Right atrium auricular region (tissue), 2 donors: ENCODE measurements around the gene GNG3. TPM values are rescaled to one million over a fixed set of nuclear protein-coding genes. Genes with fewer than 3 reads are reported as not detected.

Experiments used
- DNase-seq: peaks from one replicate; pipeline ENCODE4 v3.0.0-alpha.2; 2019; ENCODE audit warnings: low spot score
- H3K27ac ChIP-seq, 2 donors: fragments of 200-600 bp; sonication (generic); 1 replicate in 1 of 2; 2 replicates in 1 of 2; pipeline ENCODE4 v1.5.1; 2016 to 2019
- H3K27me3 ChIP-seq, 2 donors: fragments of 200-600 bp; sonication (generic); one replicate each; pipeline versions ENCODE4 v1.5.1 to v1.6.0; 2017 to 2019
- H3K36me3 ChIP-seq: fragments of 200-600 bp; sonication (generic); one replicate; pipeline ENCODE4 v1.5.1; 2016
- H3K4me1 ChIP-seq, 2 donors: fragments of 200-600 bp; sonication (generic); one replicate each; pipeline versions ENCODE4 v1.5.1 to v1.6.0; 2017 to 2019
- H3K4me3 ChIP-seq, 2 donors: fragments of 200-600 bp; sonication (generic); 1 replicate in 1 of 2; 2 replicates in 1 of 2; pipeline ENCODE4 v1.5.1; 2017 to 2019; ENCODE audit warnings: mild to moderate bottlenecking in 1 of 2, moderate library complexity in 1 of 2
- H3K9me3 ChIP-seq, 2 donors: fragments of 200-600 bp; sonication (generic); one replicate each; pipeline ENCODE4 v1.5.1; 2019
- total RNA-seq, 2 donors: library from RNA; depleted of rRNA; stranded (reverse); fragments of >200 nt; gene quantifications; one replicate each; pipeline ENCODE4 v1.1.0, GENCODE V29; 2016
- TF ChIP-seq, protein P1 (sequence below), 2 donors: fragments of 200-600 bp; sonication (generic); IDR thresholded peaks; one replicate each; pipeline ENCODE4 v1.5.1; 2019; ENCODE audit warnings: antibody characterized with exemption in 2 of 2

The GNG3 gene
- total RNA-seq, 2 donors from 2014 or later: not detected

DNA sequence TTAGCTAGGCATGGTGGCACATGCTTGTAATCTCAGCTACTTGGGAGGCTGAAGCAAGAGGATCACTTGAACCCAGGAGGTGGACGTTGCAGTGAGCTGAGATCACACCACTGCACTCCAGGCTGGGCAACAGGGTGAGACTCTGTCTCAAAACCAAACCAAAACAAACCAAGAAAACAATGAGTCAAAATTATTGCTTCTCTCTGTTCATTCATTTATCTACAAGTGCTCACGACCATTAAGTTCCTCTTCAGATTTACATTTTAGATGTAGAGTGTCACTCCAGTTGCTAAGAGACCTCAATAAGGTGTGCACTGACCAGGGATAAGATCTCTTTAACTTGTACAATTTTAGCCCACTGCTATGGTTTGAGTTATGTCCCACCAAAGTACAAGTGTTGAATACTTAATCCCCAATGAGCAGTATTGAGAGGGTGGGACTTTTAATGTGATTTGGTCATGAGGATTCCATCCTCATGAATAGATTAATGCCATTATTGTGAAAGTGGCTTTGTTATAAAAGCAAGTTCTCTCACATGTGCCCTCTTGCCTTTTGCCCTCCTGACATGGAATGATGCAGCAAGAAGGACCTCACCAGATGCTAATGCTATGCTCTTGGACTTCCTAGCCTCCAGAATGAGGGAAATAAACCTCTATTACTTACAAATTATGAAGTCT, 12.0 kb downstream of the GNG3 start:
- TF ChIP-seq, protein P1, sequence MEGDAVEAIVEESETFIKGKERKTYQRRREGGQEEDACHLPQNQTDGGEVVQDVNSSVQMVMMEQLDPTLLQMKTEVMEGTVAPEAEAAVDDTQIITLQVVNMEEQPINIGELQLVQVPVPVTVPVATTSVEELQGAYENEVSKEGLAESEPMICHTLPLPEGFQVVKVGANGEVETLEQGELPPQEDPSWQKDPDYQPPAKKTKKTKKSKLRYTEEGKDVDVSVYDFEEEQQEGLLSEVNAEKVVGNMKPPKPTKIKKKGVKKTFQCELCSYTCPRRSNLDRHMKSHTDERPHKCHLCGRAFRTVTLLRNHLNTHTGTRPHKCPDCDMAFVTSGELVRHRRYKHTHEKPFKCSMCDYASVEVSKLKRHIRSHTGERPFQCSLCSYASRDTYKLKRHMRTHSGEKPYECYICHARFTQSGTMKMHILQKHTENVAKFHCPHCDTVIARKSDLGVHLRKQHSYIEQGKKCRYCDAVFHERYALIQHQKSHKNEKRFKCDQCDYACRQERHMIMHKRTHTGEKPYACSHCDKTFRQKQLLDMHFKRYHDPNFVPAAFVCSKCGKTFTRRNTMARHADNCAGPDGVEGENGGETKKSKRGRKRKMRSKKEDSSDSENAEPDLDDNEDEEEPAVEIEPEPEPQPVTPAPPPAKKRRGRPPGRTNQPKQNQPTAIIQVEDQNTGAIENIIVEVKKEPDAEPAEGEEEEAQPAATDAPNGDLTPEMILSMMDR (IDR thresholded peaks at IDR 0.05): no peak
- H3K27me3 ChIP-seq: no peaks in the 10 kb centered on the region
- H3K9me3 ChIP-seq: no peaks in the 10 kb centered on the region
- H3K36me3 ChIP-seq: peaks cover 95% of the 10 kb centered on the region
- no peak overlapping the region for H3K27ac ChIP-seq
- H3K4me1 ChIP-seq: peaks cover 0 to 13% of the 10 kb centered on the region in 2 donors
- H3K4me3 ChIP-seq: no peak overlapping the region
- DNase-seq: no peak

DNA sequence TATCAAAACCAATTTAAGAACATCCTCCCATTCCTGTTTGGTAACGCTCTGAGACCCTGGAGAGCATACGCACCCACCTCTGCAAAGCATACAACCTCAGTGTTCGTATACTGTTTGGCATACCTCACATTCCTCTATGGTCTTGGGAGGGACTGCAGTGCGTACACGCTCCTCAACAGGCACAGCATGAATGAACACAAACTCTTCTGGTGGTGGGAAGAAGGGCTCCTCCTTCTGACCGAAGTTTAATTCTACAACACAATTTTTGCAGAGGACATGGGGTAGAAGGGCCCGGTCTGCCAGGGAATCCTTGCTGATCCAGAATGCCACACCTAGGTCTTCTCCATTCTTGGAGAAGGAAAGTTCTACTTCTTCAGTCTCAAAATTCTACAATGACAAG, 14.5 kb downstream of the GNG3 start:
- Histone ChIP-seq H3K27ac (no peak overlapping the region), H3K36me3 (peaks cover 69% of the 10 kb centered on the region), H3K4me1 (peaks cover 0 to 26% of the 10 kb centered on the region in 2 donors), H3K4me3 (no peak overlapping the region), H3K9me3 (no peaks in the 10 kb centered on the region), H3K27me3 (no peaks in the 10 kb centered on the region)
- DNase-seq: no peak
- TF ChIP-seq, protein P1 (IDR thresholded peaks at IDR 0.05): no peak

DNA sequence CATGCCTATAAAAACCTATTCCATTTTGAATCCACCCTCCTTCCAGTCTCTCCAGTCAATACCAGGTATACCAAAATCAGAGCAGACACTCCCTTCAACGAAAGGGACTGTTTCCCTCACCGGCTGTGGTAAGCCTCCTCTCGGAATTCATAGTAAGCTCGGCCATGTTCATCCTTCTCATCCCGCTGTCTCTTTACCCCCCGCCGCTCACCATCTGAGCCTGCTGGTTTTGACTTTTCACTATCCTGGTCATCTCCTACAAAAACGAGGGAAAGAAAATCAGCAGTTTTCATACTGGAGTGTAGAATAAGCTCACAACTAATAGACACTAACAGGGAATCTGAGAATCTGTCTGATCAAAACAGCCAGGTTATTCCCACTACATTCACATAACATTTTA, 16.7 kb downstream of the GNG3 start:
- peaks cover 0 to 31% of the 10 kb centered on the region in 2 donors for H3K4me1 ChIP-seq
- TF ChIP-seq, protein P1 (IDR thresholded peaks at IDR 0.05): no peak
- H3K36me3 ChIP-seq: peaks cover 47% of the 10 kb centered on the region
- no peak for DNase-seq
- no peaks in the 10 kb centered on the region for H3K9me3 ChIP-seq
- H3K27ac ChIP-seq: no peak overlapping the region
- no peaks in the 10 kb centered on the region for H3K27me3 ChIP-seq
- no peak overlapping the region for H3K4me3 ChIP-seq

DNA sequence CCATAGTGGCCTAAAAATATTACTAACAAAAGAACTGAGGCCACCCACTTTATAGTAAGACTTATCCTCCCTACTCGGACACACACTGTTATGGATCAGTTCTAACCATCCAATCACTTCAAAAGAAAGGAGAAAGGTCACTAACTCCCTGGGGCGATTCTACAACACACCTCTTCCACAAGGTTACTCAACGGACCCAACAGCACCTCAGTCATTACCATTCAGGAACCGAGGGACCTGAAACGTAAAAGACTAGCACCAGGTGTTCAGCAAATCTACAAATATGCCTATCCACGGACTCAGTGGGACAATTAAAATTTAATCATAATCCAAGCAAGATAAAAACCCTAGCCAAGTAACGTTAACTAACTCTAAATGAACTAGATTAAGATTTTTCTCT, 18.2 kb downstream of the GNG3 start:
- peaks cover 0 to 45% of the 10 kb centered on the region in 2 donors for H3K4me1 ChIP-seq
- no peak for DNase-seq
- peak overlapping the region; percentile 76 to 82 for H3K4me3 ChIP-seq
- TF ChIP-seq, protein P1 (IDR thresholded peaks at IDR 0.05): no peak
- H3K27me3 ChIP-seq: no peaks in the 10 kb centered on the region
- H3K36me3 ChIP-seq: peaks cover 33% of the 10 kb centered on the region
- H3K9me3 ChIP-seq: no peaks in the 10 kb centered on the region
- peak overlapping the region; percentile 94 to 98 for H3K27ac ChIP-seq

DNA sequence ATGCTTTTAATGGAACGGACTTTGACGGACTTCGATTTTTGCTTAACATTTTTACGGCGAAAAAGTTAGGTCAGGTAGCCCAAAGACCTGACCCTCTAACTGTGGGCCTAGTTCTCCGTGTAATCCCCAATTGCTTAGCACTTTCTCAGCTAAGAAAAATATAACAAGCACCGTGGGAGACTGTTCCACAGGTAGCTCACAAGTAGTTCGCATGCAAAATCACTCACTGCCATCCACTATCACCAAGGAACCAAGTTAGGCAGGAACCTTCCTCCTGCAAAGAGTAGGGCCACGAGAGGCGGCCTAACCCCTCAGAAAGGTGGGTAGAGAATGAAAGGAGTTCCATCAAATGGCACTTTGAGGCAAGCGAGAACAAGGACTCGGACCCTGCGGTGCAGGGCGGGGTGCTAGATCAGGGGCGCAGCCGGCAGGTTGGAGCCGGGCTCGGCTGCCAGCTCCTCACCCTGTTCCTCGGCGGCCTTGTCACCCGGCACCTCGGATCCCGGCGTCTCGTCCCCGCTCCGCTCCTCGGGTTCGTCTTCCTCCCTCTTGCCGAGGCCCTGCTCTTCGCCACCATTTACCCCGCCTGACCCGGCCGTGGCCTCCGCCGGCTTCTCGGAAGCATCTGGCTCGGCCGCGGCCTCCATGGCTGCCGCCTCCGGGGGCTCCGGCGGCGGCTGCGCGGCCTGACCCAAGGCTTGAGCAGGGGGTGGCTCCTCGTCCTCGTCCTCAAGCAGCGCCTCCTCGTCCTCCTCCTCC, 18.9 kb downstream of the GNG3 start:
- Histone ChIP-seq H3K9me3 (no peaks in the 10 kb centered on the region), H3K4me1 (peaks cover 0 to 51% of the 10 kb centered on the region in 2 donors), H3K27me3 (no peaks in the 10 kb centered on the region), H3K4me3 (peak overlapping the region; percentile 76 to 82), H3K36me3 (peaks cover 30% of the 10 kb centered on the region), H3K27ac (peak overlapping the region; percentile 94 to 98)
- no peak for DNase-seq
- TF ChIP-seq, protein P1 (IDR thresholded peaks at IDR 0.05): no peak
